Chondrocyte (in vitro differentiated cells): Measurements from ENCODE around the gene ATMIN. TPM values are rescaled to one million over a fixed set of nuclear protein-coding genes. Genes with fewer than 3 reads are reported as not detected.

ENCODE experiments used
- DNase-seq: peaks from one replicate; pipeline ENCODE4 v3.0.0; 2021; ENCODE audit warnings: mixed read lengths, low spot score
- H3K27ac Mint-ChIP-seq: one replicate; pipeline ENCODE4 v1.8.0; 2021; ENCODE audit warnings: mild to moderate bottlenecking, moderate library complexity, mixed read lengths; ENCODE audit not compliant: unreplicated experiment
- H3K27me3 Mint-ChIP-seq: 2 replicates; pipeline ENCODE4 v1.8.0; 2021; ENCODE audit warnings: low read depth, mixed read lengths
- H3K36me3 Mint-ChIP-seq: 2 replicates; pipeline ENCODE4 v1.8.0; 2021; ENCODE audit warnings: low read depth, mixed read lengths
- H3K4me1 Mint-ChIP-seq: 2 replicates; pipeline ENCODE4 v1.8.0; 2021; ENCODE audit warnings: low read depth, mild to moderate bottlenecking, mixed read lengths
- H3K4me3 Mint-ChIP-seq: one replicate; pipeline ENCODE4 v1.8.0; 2021; ENCODE audit warnings: mild to moderate bottlenecking, moderate library complexity, mixed read lengths; ENCODE audit not compliant: unreplicated experiment
- H3K9me3 Mint-ChIP-seq: 2 replicates; pipeline ENCODE4 v1.8.0; 2021; ENCODE audit warnings: low read depth, mixed read lengths
- CTCF ChIP-seq: fragments of 200-600 bp; sonication (generic); IDR thresholded peaks from 2 replicates; pipeline ENCODE4 v1.5.0; 2021; ENCODE audit warnings: antibody characterized with exemption, mild to moderate bottlenecking, moderate library complexity
- total RNA-seq: library from RNA; stranded (reverse); gene quantifications from 3 replicates; pipeline ENCODE4 v1.2.1, GENCODE V29; 2021

Gene ATMIN
- total RNA-seq, 1 donor from 2014 or later = 34.5 TPM

GRCh38 chr16:80990978-80991377 lies 44.7 kb upstream of the ATMIN start:
- no peak for DNase-seq
- H3K4me3 Mint-ChIP-seq = no peak overlapping the region
- no peaks in the 10 kb centered on the region for H3K27me3 Mint-ChIP-seq
- H3K4me1 Mint-ChIP-seq = peaks cover 28% of the 10 kb centered on the region
- H3K9me3 Mint-ChIP-seq = no peaks in the 10 kb centered on the region
- H3K27ac Mint-ChIP-seq = no peak overlapping the region
- no peak for TF ChIP-seq CTCF
- H3K36me3 Mint-ChIP-seq = peaks cover 5% of the 10 kb centered on the region

- H3K4me1 Mint-ChIP-seq = peaks cover 25% of the 10 kb centered on the region
- H3K27ac Mint-ChIP-seq = no peak overlapping the region
- H3K27me3 Mint-ChIP-seq = no peaks in the 10 kb centered on the region
- no peak for DNase-seq
- H3K9me3 Mint-ChIP-seq = no peaks in the 10 kb centered on the region
- peaks cover 3% of the 10 kb centered on the region for H3K36me3 Mint-ChIP-seq
- no peak overlapping the region for H3K4me3 Mint-ChIP-seq
- TF ChIP-seq CTCF = no peak
Observed at GRCh38 chr16:80991792-80992430, 43.7 kb upstream of the ATMIN start.

GRCh38 chr16:80992676-80993293 lies 42.9 kb upstream of the ATMIN start:
- H3K27ac Mint-ChIP-seq = peak overlapping the region; percentile 91
- no peak for TF ChIP-seq CTCF
- DNase-seq = no peak
- no peaks in the 10 kb centered on the region for H3K27me3 Mint-ChIP-seq
- H3K9me3 Mint-ChIP-seq = no peaks in the 10 kb centered on the region
- peaks cover 3% of the 10 kb centered on the region for H3K36me3 Mint-ChIP-seq
- H3K4me1 Mint-ChIP-seq = peaks cover 30% of the 10 kb centered on the region
- peak overlapping the region; percentile 42 for H3K4me3 Mint-ChIP-seq

GRCh38 chr16:80993307-80993706 lies 42.3 kb upstream of the ATMIN start:
- Mint-ChIP-seq H3K27me3 (no peaks in the 10 kb centered on the region), H3K27ac (peak overlapping the region; percentile 91), H3K9me3 (no peaks in the 10 kb centered on the region), H3K4me3 (peak overlapping the region; percentile 42), H3K36me3 (peaks cover 3% of the 10 kb centered on the region), H3K4me1 (peaks cover 30% of the 10 kb centered on the region)
- no peak for DNase-seq
- TF ChIP-seq CTCF = no peak

- peaks cover 30% of the 10 kb centered on the region for H3K4me1 Mint-ChIP-seq
- H3K27me3 Mint-ChIP-seq = no peaks in the 10 kb centered on the region
- no peak overlapping the region for H3K4me3 Mint-ChIP-seq
- peak overlapping the region; percentile 91 for H3K27ac Mint-ChIP-seq
- no peaks in the 10 kb centered on the region for H3K9me3 Mint-ChIP-seq
- TF ChIP-seq CTCF = no peak
- H3K36me3 Mint-ChIP-seq = peaks cover 3% of the 10 kb centered on the region
- no peak for DNase-seq
Observed at GRCh38 chr16:80993834-80994233, 41.8 kb upstream of the ATMIN start.
